IMR-90 (cell line): Measurements from ENCODE around the gene TAS1R1. TPM values are rescaled to one million over a fixed set of nuclear protein-coding genes. Genes with fewer than 3 reads are reported as not detected.

Experiments
- ATAC-seq: fragments of 200-7000 bp; cut with Tn5 transposase; 2 replicates; pipeline ENCODE4 v1.9.1; 2020; ENCODE audit warnings: low read depth, mild to moderate bottlenecking, moderate library complexity
- BruUV-seq: library from RNA; stranded (reverse); fragments of 400-500 nt; replicated peaks from 2 replicates; lab custom pipeline; 2021; lab: Mats Ljungman, UMichigan
- CTCF ChIA-PET: fragments of 300-600 bp; formaldehyde crosslinking; extraction: SDS; loops from one replicate; lab custom pipeline; 2021; ENCODE audit warnings: antibody characterized with exemption; lab: Yijun Ruan, JAX
- POLR2A ChIA-PET: fragments of 300-600 bp; sonication (Branson Sonifier 250); formaldehyde crosslinking; loops from one replicate; lab custom pipeline; 2022; ENCODE audit warnings: antibody characterized with exemption; ENCODE audit not compliant: unreplicated experiment; lab: Charles Lee
- DNase-seq: peaks from one replicate; pipeline ENCODE4 v3.0.0; 2013
- H2AFZ ChIP-seq: replicated peaks from 2 replicates; pipeline ENCODE3; 2013; ENCODE audit warnings: low read length, mild to moderate bottlenecking; ENCODE audit not compliant: poor library complexity
- H2AK5ac ChIP-seq: 2 replicates; pipeline ENCODE4 v1.6.1; 2013; ENCODE audit warnings: low read depth, low read length, inconsistent platforms
- H2AK9ac ChIP-seq: replicated peaks from 2 replicates; pipeline ENCODE3; 2013; ENCODE audit warnings: mild to moderate bottlenecking, low read depth, low read length, moderate library complexity; ENCODE audit not compliant: poor library complexity
- H2BK120ac ChIP-seq: 2 replicates; pipeline ENCODE4 v1.6.1; 2013; ENCODE audit warnings: low read depth, low read length, inconsistent platforms
- H2BK15ac ChIP-seq: 3 replicates; pipeline ENCODE4 v1.6.1; 2013; ENCODE audit warnings: low read depth, low read length, inconsistent platforms
- H2BK20ac ChIP-seq: 2 replicates; pipeline ENCODE4 v1.6.1; 2013; ENCODE audit warnings: low read depth, mild to moderate bottlenecking, inconsistent platforms, low read length, moderate library complexity
- H2BK5ac ChIP-seq: 2 replicates; pipeline ENCODE4 v1.6.1; 2013; ENCODE audit warnings: mild to moderate bottlenecking, low read depth, low read length, inconsistent platforms; ENCODE audit not compliant: poor library complexity, severe bottlenecking
- H3K14ac ChIP-seq: replicated peaks from 2 replicates; pipeline ENCODE4 v1.6.1; 2013; ENCODE audit warnings: low read depth, low read length, inconsistent platforms
- H3K18ac ChIP-seq: 2 replicates; pipeline ENCODE4 v1.6.1; 2013; ENCODE audit warnings: low read depth, low read length, control low read depth
- H3K23ac ChIP-seq: 2 replicates; pipeline ENCODE4 v1.6.1; 2013; ENCODE audit warnings: low read depth, low read length, inconsistent platforms
- H3K27ac ChIP-seq: 2 replicates; pipeline ENCODE4 v1.5.1; 2013; ENCODE audit warnings: mild to moderate bottlenecking, control low read depth, low read length; ENCODE audit not compliant: insufficient read depth
- H3K27me3 ChIP-seq: 2 replicates; pipeline ENCODE4 v1.6.1; 2013; ENCODE audit warnings: low read length; ENCODE audit not compliant: control insufficient read depth, insufficient read depth
- H3K36me3 ChIP-seq: 2 replicates; pipeline ENCODE4 v1.6.1; 2013; ENCODE audit warnings: low read length, mixed read lengths; ENCODE audit not compliant: control insufficient read depth, insufficient read depth
- H3K4ac ChIP-seq: 2 replicates; pipeline ENCODE4 v1.6.1; 2013; ENCODE audit warnings: low read depth, low read length, inconsistent platforms
- H3K4me1 ChIP-seq: 2 replicates; pipeline ENCODE4 v1.6.1; 2013; ENCODE audit warnings: low read length, mixed read lengths; ENCODE audit not compliant: control insufficient read depth, insufficient read depth
- H3K4me2 ChIP-seq: 2 replicates; pipeline ENCODE4 v1.6.1; 2013; ENCODE audit warnings: low read depth, mild to moderate bottlenecking, control low read depth, low read length, moderate library complexity
- H3K4me3 ChIP-seq: 2 replicates; pipeline ENCODE4 v1.5.1; 2013; ENCODE audit warnings: low read depth, mild to moderate bottlenecking, control low read depth, low read length, moderate library complexity; ENCODE audit not compliant: insufficient read depth
- H3K56ac ChIP-seq: 2 replicates; pipeline ENCODE4 v1.6.1; 2013; ENCODE audit warnings: low read length, inconsistent platforms; ENCODE audit not compliant: insufficient read depth; ENCODE audit errors: extremely low read depth
- H3K79me1 ChIP-seq, 2 experiments: 2 replicates each; pipeline ENCODE4 v1.6.1; 2013; ENCODE audit warnings: low read length in 2 of 2, inconsistent platforms in 1 of 2, low read depth in 1 of 2
- H3K9ac ChIP-seq: 2 replicates; pipeline ENCODE4 v1.6.1; 2013; ENCODE audit warnings: low read depth, low read length, control low read depth
- H3K9me1 ChIP-seq: 2 replicates; pipeline ENCODE4 v1.6.1; 2013; ENCODE audit warnings: low read length, inconsistent platforms; ENCODE audit not compliant: insufficient read depth
- H3K9me3 ChIP-seq: 2 replicates; pipeline ENCODE4 v1.6.1; 2013; ENCODE audit warnings: low read length; ENCODE audit not compliant: control insufficient read depth, insufficient read depth
- H4K20me1 ChIP-seq: 2 replicates; pipeline ENCODE4 v1.6.1; 2013; ENCODE audit warnings: low read length, inconsistent platforms; ENCODE audit not compliant: insufficient read depth
- H4K5ac ChIP-seq: 2 replicates; pipeline ENCODE4 v1.6.1; 2013; ENCODE audit warnings: mild to moderate bottlenecking, low read depth, low read length, control low read depth
- H4K8ac ChIP-seq, 2 experiments: 2 replicates each; pipeline ENCODE4 v1.6.1; 2013; ENCODE audit warnings: low read depth in 2 of 2, low read length in 2 of 2, control low read depth in 1 of 2, inconsistent platforms in 1 of 2
- H4K91ac ChIP-seq: 2 replicates; pipeline ENCODE4 v1.6.1; 2013; ENCODE audit warnings: low read depth, low read length, inconsistent platforms; ENCODE audit not compliant: insufficient read depth
- BHLHE40 ChIP-seq: fragments of 150-350 bp; IDR thresholded peaks from 2 replicates; pipeline ENCODE4 v1.6.1; 2016; ENCODE audit warnings: mild to moderate bottlenecking, low read depth, low read length
- CHD1 ChIP-seq: IDR thresholded peaks from 2 replicates; pipeline ENCODE4 v1.6.1; 2012; ENCODE audit warnings: low read depth, low read length, improper control_type of control experiment
- CTCF ChIP-seq: conservative IDR thresholded peaks from 2 replicates; pipeline ENCODE4 v1.5.1; 2012; ENCODE audit warnings: mild to moderate bottlenecking, low read depth, low read length, improper control_type of control experiment
- ELK1 ChIP-seq: fragments of 150-350 bp; IDR thresholded peaks from 2 replicates; pipeline ENCODE4 v1.6.1; 2016; ENCODE audit warnings: low read depth, mild to moderate bottlenecking, low read length, moderate library complexity, borderline replicate concordance
- FOS ChIP-seq: fragments of 150-350 bp; IDR thresholded peaks from 2 replicates; pipeline ENCODE4 v1.6.1; 2016; ENCODE audit warnings: low read depth, low read length
- MAFK ChIP-seq: IDR thresholded peaks from 2 replicates; pipeline ENCODE4 v1.6.1; 2012; ENCODE audit warnings: low read depth, low read length, improper control_type of control experiment
- MAZ ChIP-seq: IDR thresholded peaks from 2 replicates; pipeline ENCODE4 v1.6.1; 2012; ENCODE audit warnings: low read depth, mild to moderate bottlenecking, low read length, improper control_type of control experiment, moderate library complexity, borderline replicate concordance
- NFE2L2 ChIP-seq: fragments of 150-350 bp; IDR thresholded peaks from 2 replicates; pipeline ENCODE4 v1.6.1; 2016; ENCODE audit warnings: low read depth, mild to moderate bottlenecking, low read length
- POLR2A ChIP-seq: IDR thresholded peaks from 2 replicates; pipeline ENCODE4 v1.6.1; 2012; ENCODE audit warnings: mild to moderate bottlenecking, low read depth, low read length
- RAD21 ChIP-seq: IDR thresholded peaks from 2 replicates; pipeline ENCODE4 v1.6.1; 2012; ENCODE audit warnings: low read length, improper control_type of control experiment
- RFX5 ChIP-seq: IDR thresholded peaks from 2 replicates; pipeline ENCODE4 v1.8.0; 2012; ENCODE audit warnings: low read depth, mild to moderate bottlenecking, low read length, moderate library complexity
- WGBS, 2 experiments: methylation state at CpG; one replicate each; pipeline versions ENCODE4 v1.1.5 to v1.1.7; 2013; ENCODE audit warnings: missing lambda C conversion rate in 2 of 2; ENCODE audit not compliant: insufficient read length in 1 of 2; ENCODE audit errors: extremely low coverage in 2 of 2; 5-methylcytosine and 5-hydroxymethylcytosine counted together
- dilution Hi-C: fragments of 300-500 bp; cut with HindIII; formaldehyde crosslinking; loops from one replicate; pipeline ENCODE4 v1.14.3; 2018; ENCODE audit warnings: low sequenced_read_pairs; ENCODE audit not compliant: unreplicated experiment
- in situ Hi-C: fragments of 300-500 bp; cut with MboI; formaldehyde crosslinking; loops from 3 replicates; pipeline ENCODE4 v1.14.3; 2019; ENCODE audit warnings: low sequenced_read_pairs, inconsistent platforms, mixed read lengths
- intact Hi-C: fragments of 100-400 bp; cut with micrococcal nuclease; formaldehyde crosslinking; loops from 2 replicates; pipeline ENCODE4 v1.10.0; 2022
- polyA plus RNA-seq, 3 experiments: library from polyadenylated mRNA; depleted of rRNA; stranded (reverse); fragments of >200 nt; gene quantifications; 2 replicates each; pipeline ENCODE4 v1.2.3, GENCODE V29; 2012; ENCODE audit warnings: low replicate concordance in 1 of 3
- total RNA-seq: library from RNA; depleted of rRNA; stranded (reverse); fragments of >200 nt; gene quantifications from 2 replicates; pipeline ENCODE4 v1.2.3, GENCODE V29; 2012
- TF ChIP-seq, protein P1 (sequence below): fragments of 150-350 bp; IDR thresholded peaks from 2 replicates; pipeline ENCODE4 v1.6.1; 2017; ENCODE audit warnings: mild to moderate bottlenecking, antibody characterized with exemption, low read length, low read depth

TAS1R1 gene
- total and polyA plus RNA-seq, 2 of the 4 experiments (the other 2 are of a cell fraction) = 0.05 TPM; not detected in 1

DNA sequence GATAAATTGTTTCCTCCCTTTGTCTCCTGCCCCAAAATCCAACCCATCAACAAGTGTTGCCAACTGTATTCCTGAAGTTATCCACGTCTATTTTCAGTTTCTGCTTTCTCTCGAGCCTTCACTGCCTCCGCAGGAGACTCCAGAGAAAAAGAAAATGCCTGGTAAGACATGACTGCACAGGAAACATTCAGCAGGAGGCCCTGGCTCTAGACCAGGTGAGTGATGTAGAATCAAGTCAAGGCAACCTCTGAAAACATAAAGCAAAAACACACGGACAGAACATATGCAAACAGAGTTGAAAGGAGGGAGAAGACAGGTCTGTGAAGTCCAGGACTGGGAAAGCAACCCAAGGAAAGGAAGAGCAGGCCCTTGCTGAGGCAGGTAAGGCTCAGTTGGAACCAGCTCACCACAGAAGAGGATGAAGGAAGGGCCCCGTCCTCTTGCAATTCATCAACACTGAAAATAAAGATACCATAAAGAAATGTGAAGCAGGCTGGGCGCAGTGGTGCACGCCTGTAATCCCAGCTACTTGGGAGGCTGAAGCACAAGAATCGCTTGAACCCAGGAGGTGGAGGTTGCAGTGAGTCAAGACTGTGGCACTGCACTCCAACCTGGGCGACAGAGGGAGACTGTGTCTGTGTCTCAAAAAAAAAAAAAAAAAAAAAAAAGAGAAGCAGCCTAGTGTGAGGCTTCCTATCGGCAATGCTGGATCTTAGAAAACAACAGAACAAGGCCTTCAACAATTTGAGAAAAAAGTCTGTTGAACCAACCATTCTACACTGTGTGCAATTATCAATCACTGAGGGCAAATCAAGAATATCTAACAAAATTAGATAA is 9.6 kb upstream of the TAS1R1 start (continued):
- no peak for TF ChIP-seq ELK1

- no peak overlapping the region for H2BK120ac ChIP-seq
- dilution Hi-C loops (no loop called here), in situ Hi-C loops (no loop called here), intact Hi-C loops (no loop called here)
- ATAC-seq (no peak), DNase-seq (no peak)
- H3K56ac ChIP-seq = no peak overlapping the region
- H3K79me1 ChIP-seq = peaks cover 22 to 30% of the 10 kb centered on the region in 2 experiments
- H3K4ac ChIP-seq = no peak overlapping the region
- H2AK9ac ChIP-seq = no peak overlapping the region
- H4K5ac ChIP-seq = no peak overlapping the region
- H3K14ac ChIP-seq = no peak overlapping the region
- peaks cover 5% of the 10 kb centered on the region; the same call in 1 of the 2 replicates for H3K9me1 ChIP-seq
- H3K23ac ChIP-seq = no peak overlapping the region
- ChIA-PET CTCF (no interaction called here), POLR2A (no interaction called here)
- WGBS, 2 experiments = 89 to 100% methylated on average over 2 to 5 of the region's 5 CpGs
- no peak overlapping the region for H2AFZ ChIP-seq
- no peak overlapping the region for H2BK20ac ChIP-seq
- H4K8ac ChIP-seq = no peak overlapping the region
- H3K27me3 ChIP-seq = no peaks in the 10 kb centered on the region
- H4K20me1 ChIP-seq = 0 out of 2 replicates have a peak, but pooled peaks cover 5% of the 10 kb centered on the region
- H3K4me3 ChIP-seq = no peak overlapping the region
- no peak overlapping the region for H2BK5ac ChIP-seq
- H3K4me2 ChIP-seq = no peak overlapping the region
- no TSS peak for BruUV-seq
- no peak overlapping the region for H2BK15ac ChIP-seq
- no peak overlapping the region for H3K18ac ChIP-seq
- no peak overlapping the region for H2AK5ac ChIP-seq
- peaks cover 44% of the 10 kb centered on the region for H3K36me3 ChIP-seq
- no peaks in the 10 kb centered on the region for H3K9me3 ChIP-seq
- no peak overlapping the region for H3K9ac ChIP-seq
- peaks cover 2% of the 10 kb centered on the region for H3K4me1 ChIP-seq
- no peak overlapping the region for H3K27ac ChIP-seq
- H4K91ac ChIP-seq = no peak overlapping the region
- no peak for TF ChIP-seq RFX5
- no peak for TF ChIP-seq CTCF
- no peak for TF ChIP-seq RAD21
- TF ChIP-seq MAZ = no peak
- TF ChIP-seq, protein P1, sequence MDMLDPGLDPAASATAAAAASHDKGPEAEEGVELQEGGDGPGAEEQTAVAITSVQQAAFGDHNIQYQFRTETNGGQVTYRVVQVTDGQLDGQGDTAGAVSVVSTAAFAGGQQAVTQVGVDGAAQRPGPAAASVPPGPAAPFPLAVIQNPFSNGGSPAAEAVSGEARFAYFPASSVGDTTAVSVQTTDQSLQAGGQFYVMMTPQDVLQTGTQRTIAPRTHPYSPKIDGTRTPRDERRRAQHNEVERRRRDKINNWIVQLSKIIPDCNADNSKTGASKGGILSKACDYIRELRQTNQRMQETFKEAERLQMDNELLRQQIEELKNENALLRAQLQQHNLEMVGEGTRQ = no peak
- TF ChIP-seq MAFK = no peak
- no peak for TF ChIP-seq NFE2L2
- TF ChIP-seq FOS = no peak
- no peak for TF ChIP-seq POLR2A
- TF ChIP-seq BHLHE40 = no peak
- no peak for TF ChIP-seq CHD1
Measured at GRCh38 chr1:6546326-6546725, 8.8 kb upstream of the TAS1R1 start.
